ENCODE measurements around the gene CLUH. TPM values are rescaled to one million over a fixed set of nuclear protein-coding genes. Genes with fewer than 3 reads are reported as not detected.

The CLUH gene
- total and polyA plus RNA-seq, 2 donors (not counting 3 experiments of a cell fraction or from before 2014, with no cell fraction given) = 33.8 to 80.7 TPM

- no peak for TF ChIP-seq CTCF (IDR thresholded peaks at IDR 0.05; ENCODE audit: extremely low read depth in 1 of 2, insufficient read depth in 1 of 2, low read depth in 1 of 2, low read length in 2 of 2)
- no peak for TF ChIP-seq GATA2 (IDR thresholded peaks at IDR 0.05; ENCODE audit: insufficient read depth, insufficient read length, low read depth, low read length)
- no peak for TF ChIP-seq POLR2A (IDR thresholded peaks at IDR 0.05; ENCODE audit: low read depth, low read length)
- TF ChIP-seq JUN (IDR thresholded peaks at IDR 0.05; ENCODE audit: borderline replicate concordance, insufficient read depth, insufficient read length, low read depth) = no peak
- TF ChIP-seq POLR2AphosphoS5 (IDR thresholded peaks at IDR 0.05; ENCODE audit: insufficient read depth, low read depth, low read length) = no peak
- no peak for TF ChIP-seq MYC (IDR thresholded peaks at IDR 0.05; ENCODE audit: low read depth, low read length)
- TF ChIP-seq FOS (IDR thresholded peaks at IDR 0.05; ENCODE audit: borderline replicate concordance, insufficient read depth, low read length) = no peak
- no peak for TF ChIP-seq MAX (IDR thresholded peaks at IDR 0.05; ENCODE audit: insufficient read depth, insufficient read length)
- TF ChIP-seq EZH2 (IDR thresholded peaks at IDR 0.05; ENCODE audit: borderline replicate concordance, low read depth, low read length, severe bottlenecking) = no peak
- Histone ChIP-seq H3K9me3 (replicated peaks; ENCODE audit: control insufficient read depth, insufficient read depth, low read length) (no peaks in the 10 kb centered on the region), H3K27me3 (ENCODE audit: control insufficient read depth in 2 of 2, insufficient read depth in 2 of 2, low read length in 2 of 2) (peaks cover 17 to 18% of the 10 kb centered on the region in 2 experiments), H3K27ac (ENCODE audit: insufficient read depth, low read depth, low read length) (no peak overlapping the region), H3K4me1 (ENCODE audit: control insufficient read depth, extremely low read depth, insufficient read depth, low read length) (no peaks in the 10 kb centered on the region), H3K79me2 (ENCODE audit: control insufficient read depth, insufficient read depth, low read length) (no peaks in the 10 kb centered on the region), H3K36me3 (ENCODE audit: control insufficient read depth in 2 of 2, extremely low read depth in 1 of 2, insufficient read depth in 2 of 2, low read length in 2 of 2) (no peaks in the 10 kb centered on the region), H3K9me1 (replicated peaks; ENCODE audit: control insufficient read depth, extremely low read depth, insufficient read depth, low read length) (no peaks in the 10 kb centered on the region), H4K20me1 (replicated peaks; ENCODE audit: control insufficient read depth, extremely low read depth, insufficient read depth, low read length) (no peaks in the 10 kb centered on the region), H3K4me2 (ENCODE audit: insufficient read depth, low read length) (no peak overlapping the region), H3K9ac (replicated peaks; ENCODE audit: extremely low read depth, insufficient read depth, low read length) (no peak overlapping the region), H3K4me3 (replicated peaks in 1 of 3; ENCODE audit: insufficient read depth in 1 of 3, low read depth in 1 of 3, low read length in 3 of 3) (no peak overlapping the region), H2AFZ (ENCODE audit: low read depth, low read length) (no peak overlapping the region)
- FAIRE-seq = peak; percentile 84
- intact Hi-C loops (cut with micrococcal nuclease) (no loop called here), dilution Hi-C loops (cut with MboI; ENCODE audit: extremely low pct_ligation_motif_present, low sequenced_read_pairs) (no loop called here)
- BruUV-seq (replicated peaks) = no TSS peak
- ChIA-PET CTCF (interaction anchor here (0.6 to 1.0 kb wide), 2 partner anchors 24 to 176 kb away, joined by 3 read pairs; no protein-coding TSS in a partner anchor), POLR2A (no interaction called here)
- peak; percentile 68 for DNase-seq (ENCODE audit: low read depth, low spot score)
These were observed 38.2 kb upstream of the CLUH start for GRCh38 chr17:2749784-2750181.
